Fibroblast of skin of left quadriceps (primary cell): Measurements from ENCODE around the gene MON1A.

Experiments
- DNase-seq, 2 experiments: peaks; one replicate each; pipeline ENCODE4 v3.0.0-alpha.2; 2013; ENCODE audit warnings: low read depth in 2 of 2

The MON1A gene

DNA sequence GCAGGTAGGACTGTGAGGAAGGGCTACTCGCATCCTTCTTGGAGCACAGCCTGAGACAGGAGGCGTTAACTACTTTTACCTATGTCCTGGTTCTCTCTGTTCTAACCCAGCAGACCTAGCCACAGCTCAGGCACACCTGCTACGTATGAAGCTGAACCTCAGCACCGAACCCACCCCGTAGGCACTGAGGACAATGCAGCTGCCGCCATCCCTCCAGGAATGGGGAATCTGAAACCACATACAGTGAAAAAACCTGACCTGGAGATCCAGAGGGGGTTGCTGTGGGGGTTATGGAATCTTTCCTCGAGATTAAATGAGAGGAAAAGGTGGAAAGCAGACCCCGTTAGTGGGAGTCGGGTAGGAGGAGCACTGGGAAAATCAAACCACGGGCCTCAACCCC lies 40.3 kb downstream of the MON1A start:
- no peak for DNase-seq

- no peak for DNase-seq
Observed at GRCh38 chr3:49886922-49887265, 42.7 kb downstream of the MON1A start.

- no peak for DNase-seq
Observed at GRCh38 chr3:49883998-49884397, 45.6 kb downstream of the MON1A start.

DNA sequence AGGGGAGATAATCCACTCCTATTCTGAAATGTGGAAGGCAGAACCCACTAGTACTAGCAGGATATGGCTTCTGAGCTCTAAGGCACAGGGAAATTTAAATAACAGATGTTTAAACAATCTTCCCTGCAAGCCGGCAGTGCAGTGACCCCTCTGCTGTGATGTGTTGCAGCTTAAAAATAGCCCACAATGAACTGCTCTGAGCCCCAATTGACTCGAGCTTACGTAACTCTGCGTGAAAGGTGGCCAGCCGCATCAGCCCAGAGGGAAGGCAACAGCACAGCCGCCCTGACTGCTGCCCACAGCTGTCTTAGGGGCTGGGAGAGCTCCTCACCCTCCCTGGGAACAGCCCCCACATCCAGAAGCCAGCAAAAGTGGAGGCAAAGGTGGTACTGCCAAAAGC lies 47.4 kb downstream of the MON1A start:
- DNase-seq = no peak

DNA sequence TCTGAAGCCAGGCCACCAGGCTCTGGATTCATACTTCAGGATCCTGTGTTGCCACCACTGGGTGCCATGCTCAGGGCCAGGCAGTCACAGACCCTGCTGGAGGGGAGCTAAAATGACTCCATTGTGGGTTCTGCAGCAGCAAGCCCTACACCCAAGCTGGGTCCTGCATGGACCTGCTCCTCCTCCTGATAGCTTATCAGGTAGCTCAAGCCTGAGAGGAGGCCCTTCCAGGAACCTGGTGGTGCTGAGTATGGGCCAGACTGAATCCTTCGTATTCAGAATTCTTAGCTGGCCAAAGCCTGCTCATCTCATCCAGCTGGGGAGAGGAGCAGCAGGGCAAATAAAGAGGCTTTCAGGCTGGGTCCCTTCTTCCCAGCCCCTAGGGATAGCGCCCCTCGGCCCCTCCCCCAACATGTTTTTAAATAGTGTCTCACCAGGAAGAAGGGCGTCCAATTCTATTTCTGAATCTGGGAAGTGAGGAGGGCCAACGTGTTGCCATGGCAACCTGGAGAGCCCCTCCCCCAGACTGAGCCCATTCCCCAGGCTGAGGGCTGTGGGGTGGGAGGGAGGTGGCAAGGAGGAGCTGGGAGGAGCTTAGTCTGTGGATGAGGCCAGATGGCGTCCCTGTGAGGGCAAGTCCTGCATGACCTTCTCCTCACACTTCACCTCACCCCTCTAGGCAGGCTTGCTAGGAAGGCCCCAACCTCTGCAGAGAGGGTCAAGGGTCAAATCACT lies 48.9 kb downstream of the MON1A start:
- DNase-seq = no peak

DNA sequence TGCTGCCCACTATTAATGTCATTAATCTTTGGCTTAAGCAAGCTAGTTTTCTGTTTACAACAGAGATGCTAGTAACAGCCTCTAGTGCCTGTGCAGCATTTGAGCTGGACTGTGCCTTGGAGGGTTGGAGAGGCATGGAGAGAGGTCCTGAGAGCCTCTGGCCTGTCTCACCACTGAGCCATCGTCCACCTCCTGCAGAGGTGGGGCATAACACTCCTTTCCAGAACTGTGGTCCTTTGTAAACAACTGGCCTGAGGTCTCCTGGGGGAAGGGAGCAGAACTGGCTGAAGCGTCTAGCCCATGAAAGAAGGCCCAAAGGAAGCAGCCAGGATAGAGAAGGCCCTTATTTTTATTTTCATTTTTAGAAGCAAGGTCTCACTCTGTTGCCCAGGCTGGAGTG lies 49.9 kb downstream of the MON1A start:
- DNase-seq = no peak

DNA sequence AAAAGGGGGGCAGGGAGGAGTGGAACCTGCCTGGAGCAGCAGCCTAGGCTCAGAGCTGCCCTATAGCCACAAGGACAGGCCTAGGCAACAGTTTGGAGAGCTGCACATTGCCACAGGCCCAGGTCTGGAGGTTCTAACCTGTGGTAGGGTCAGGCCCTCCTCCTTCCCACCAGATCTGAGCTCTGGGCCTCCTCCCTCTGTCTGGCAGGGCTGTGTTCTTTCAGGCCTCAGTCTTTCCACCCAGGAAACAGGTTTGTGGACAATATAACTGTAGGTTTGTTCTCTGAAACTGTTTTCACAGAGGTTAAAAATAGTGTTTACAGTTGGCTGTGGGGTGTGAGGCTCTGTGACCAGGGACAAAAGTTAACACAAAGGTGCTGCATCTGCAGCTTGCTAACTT lies 50.9 kb downstream of the MON1A start:
- no peak for DNase-seq

GRCh38 chr3:49877716-49878115 lies 51.9 kb downstream of the MON1A start:
- DNase-seq = no peak

DNA sequence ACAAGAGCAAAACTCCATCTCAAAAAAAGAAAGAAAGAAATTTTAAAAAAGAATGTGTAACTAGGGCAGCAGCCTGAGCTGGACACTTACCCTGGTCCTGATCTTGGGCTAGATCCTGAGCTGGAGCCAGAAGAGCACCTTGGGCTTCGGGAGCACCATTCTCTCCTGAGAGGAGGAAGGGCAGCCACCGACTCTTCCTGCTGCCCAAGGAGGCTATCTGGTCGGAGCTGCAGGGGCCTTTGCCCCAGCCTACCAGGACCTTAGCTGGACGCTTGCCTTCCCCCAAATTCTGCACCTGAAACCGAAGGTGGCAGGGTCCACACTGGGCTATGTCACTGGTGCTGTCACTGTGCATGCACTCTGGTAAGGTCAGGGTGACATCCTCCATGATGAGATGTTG lies 53.0 kb downstream of the MON1A start:
- no peak for DNase-seq

DNA sequence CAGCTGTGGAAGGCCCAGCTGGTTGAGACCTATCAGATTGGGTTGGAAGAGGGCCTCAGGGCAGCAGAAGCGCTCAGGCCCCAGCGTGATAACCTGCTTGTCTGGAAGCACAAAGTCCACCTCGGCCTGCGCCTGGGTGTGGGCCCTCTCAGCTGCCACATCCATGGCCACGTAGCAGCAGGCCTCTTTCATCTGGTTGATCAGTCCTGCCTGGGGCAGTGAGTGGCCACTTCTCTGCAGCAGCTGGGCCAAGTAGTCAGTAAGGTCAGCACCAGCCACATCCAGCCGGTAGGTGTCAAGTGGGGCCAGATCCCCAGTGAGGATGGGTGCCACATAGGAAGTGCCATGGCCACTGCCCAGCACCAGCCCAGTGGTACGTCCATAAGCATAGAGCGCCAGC lies 56.0 kb downstream of the MON1A start:
- DNase-seq = no peak

- DNase-seq = no peak
Observed at GRCh38 chr3:49872801-49873281, 56.8 kb downstream of the MON1A start.

DNA sequence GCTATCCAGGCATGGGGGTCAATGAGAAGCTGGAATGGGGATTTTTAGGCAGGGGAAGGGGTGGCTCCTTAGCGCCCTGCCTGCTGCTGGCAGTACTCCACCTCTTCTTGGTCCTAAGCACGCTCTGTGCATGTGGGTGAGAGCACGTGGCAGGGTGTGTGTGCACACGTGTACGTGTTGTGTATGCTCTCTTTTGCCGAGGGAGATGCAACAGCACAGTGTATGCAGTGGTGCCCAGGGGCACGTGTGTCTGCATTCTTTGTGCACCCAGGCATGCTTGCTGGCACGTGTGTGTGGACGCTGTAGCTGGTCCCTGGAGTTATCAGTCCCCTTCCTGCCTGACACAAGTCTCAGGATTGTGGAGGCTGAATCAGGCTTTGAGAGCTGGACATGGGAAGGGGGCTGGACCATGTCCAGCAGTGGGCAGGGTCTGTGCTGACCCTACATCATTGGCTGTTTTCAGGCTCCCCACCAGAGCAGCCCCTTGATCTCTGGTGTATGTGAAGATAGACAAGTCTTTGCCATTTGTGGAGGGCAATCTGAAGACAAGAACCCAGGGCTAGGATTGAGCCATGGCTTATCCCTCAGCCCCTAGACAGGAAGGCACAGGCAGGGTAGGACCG lies 58.0 kb downstream of the MON1A start:
- DNase-seq = no peak

DNA sequence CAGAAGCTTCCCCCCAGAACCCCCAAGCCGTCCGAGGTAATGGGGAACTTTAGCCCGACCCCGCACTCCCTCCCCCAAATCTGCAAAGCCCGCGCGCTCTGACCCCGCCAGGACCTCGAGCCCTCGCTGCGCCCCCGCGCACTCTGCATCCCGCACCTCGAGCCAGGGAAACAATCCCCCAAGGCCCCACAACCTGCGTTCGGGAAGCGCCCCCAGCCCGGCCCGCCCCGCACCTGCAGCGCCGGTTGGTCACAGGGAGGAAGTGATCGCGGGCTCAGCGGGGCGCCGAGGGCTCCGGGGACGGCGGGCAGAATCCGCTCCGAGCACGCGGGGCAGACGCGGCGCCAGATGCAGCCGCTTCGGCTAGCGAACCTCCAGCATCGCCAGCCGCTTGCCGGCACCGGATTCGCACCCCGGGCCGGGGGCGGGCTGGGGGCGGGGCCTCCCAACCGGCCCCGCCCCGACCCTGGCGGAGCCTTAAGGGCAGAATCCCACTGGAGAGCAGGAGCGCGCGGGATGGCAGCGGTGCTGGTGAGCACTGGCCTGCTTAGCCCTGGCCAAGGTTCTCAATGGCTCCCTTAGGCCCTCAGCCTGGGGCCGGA lies 60.0 kb downstream of the MON1A start, which contains the start of gene CAMKV:
Gene CAMKV, minus strand, starts transcription at position 382 of the 602 bp plus-strand sequence. CDS start 7,518 bp downstream, outside the sequence.
- no peak for DNase-seq

DNA sequence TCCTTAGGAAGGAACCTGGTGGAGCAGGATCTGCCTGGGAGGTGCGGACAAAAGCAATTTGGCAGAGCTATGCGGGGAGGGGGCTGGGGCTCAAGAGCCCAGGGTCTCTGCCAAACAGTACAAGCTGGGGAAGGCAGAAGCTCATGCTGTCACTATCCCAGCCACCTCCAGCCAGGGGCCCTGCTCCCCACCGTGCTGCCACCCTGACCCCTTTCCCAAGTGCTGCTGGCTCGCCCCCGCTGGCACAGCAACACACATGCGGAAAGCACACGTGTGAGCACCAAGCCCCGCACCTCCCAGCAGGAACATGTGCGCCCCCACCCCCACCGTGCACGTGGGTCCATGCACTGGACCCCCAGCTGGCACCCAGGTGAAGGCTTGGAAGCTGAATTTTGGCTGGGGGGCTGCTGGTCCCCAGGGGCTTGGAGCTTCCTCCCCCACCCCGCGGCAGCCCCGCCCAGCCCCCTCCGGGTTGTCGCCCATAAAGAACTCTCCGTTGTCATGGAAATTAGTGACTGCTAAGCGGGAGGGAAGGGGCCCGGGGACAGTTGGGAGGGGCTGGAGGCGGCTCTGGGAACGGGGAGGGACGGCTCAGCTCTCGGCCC lies 60.6 kb downstream of the MON1A start:
- DNase-seq = no peak

DNA sequence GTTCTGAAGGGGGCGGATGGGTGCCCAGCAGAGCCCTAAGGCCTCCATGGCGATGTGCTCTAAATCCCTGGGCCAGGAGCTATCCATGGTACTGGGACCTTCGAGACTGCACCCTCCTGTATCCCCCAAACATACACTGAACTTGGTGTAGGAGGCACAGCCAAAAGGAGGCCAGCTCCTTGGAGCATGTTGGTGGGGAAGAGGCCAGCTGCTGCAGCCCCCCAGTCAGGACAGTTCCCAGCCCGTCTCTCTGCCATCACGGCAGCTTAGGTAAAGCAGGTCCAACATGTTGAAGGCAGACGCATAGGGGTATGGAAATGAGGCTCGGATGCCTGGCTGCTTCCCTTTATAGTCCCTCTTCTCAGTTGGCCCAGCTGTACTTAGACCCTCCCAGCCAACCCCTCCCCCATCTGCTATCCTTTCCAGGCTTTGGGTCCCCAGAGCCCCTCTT lies 61.7 kb downstream of the MON1A start:
- DNase-seq = peak in 1 of 2 experiments; percentile 5

DNA sequence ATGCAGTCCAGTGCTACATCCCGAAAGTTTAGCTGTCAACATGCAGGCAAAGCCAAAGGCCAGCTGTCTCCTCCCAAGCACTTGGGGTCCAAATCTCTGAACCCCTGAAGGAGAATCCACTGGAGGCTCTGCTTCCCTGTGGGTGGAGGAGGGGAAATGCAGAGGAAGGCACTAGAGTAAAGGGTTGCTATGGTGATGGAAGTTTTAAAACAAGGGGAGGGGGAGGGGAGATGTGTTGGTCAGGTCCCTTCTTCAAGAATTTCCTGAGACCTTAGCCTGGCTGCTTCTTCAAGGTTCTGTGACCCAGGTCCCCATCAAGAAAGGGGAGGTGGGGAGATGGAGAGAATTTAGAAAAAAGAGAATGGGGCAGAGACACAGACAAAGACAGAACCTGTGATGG lies 62.2 kb downstream of the MON1A start:
- no peak for DNase-seq

DNA sequence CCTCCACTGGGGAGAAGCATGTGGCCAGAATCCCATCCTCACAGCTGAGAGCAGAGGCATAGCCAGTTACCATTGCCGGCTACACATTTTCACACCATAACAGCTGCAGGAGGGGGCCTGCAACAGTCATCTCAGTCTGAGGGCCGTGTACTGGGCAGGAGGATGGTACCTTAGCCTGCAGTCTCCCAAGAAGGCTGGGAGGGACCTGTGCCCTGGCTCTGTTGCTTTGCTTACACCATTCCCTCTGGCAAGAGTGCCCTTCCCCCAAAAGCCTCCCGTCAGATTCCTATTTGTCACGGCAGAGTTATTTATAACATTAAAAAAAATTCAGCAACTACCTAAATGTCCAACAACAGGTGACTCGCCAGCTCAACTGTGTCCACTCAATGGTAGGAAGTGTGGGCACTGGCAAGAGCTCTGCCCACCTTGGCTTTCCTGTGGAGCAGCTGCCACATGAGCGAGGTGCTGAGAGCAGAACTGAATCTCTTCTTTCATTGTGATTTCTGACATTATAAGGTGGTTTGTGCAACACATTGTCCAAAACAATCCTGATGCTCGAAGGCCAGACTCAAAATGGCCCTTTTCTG lies 64.3 kb downstream of the MON1A start:
- DNase-seq = no peak

DNA sequence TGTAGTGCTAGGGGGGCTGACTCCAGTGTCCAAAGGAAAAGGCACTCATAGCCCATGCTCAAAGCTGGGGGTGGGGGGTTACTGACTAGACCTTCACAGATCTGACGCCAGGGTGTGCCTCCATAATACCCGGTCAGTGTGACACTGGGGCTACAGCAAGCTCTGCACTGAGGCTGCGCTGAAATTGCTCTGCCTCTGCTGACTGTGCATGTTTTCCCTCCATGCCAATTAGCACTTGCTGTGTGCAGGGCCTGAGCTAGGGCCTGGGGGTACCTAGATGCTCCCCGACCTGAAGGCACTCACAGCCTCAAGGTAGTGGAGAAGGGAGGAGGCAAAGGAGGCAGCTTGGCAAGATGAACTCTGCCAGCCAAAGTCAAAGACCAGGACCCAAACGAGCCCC lies 65.1 kb downstream of the MON1A start:
- DNase-seq = no peak

- DNase-seq = no peak
Observed at GRCh38 chr3:49859576-49860305, 69.9 kb downstream of the MON1A start.
